H1 (cell line): ENCODE data around the gene MSL1. TPM values are rescaled to one million over a fixed set of nuclear protein-coding genes. Genes with fewer than 3 reads are reported as not detected.

ENCODE experiments used
- ASH2L ChIP-seq: fragments of 200-600, 300-600 bp; sonication (generic); IDR thresholded peaks from one replicate; pipeline ENCODE4 v1.7.1; 2017; ENCODE audit warnings: low read length
- CTBP2 ChIP-seq: IDR thresholded peaks from 2 replicates; pipeline ENCODE4 v1.7.0; 2011; ENCODE audit warnings: borderline replicate concordance, mild to moderate bottlenecking, moderate library complexity, mixed read lengths, low read length; ENCODE audit not compliant: insufficient read depth, insufficient read length
- GABPA ChIP-seq: IDR thresholded peaks from 2 replicates; pipeline ENCODE4 v1.6.1; 2011; ENCODE audit warnings: mild to moderate bottlenecking, low read length, moderate library complexity, borderline replicate concordance; ENCODE audit not compliant: insufficient read depth
- SIRT6 ChIP-seq: IDR thresholded peaks from one replicate; pipeline ENCODE4 v1.7.1; 2012; ENCODE audit warnings: low read length, inconsistent platforms
- TCF12 ChIP-seq: IDR thresholded peaks from 2 replicates; pipeline ENCODE4 v1.6.1; 2011; ENCODE audit warnings: low read depth, mild to moderate bottlenecking, low read length
- polyA plus RNA-seq, 7 experiments: library from polyadenylated mRNA; depleted of rRNA in 3 of 7; stranded (reverse) in 5 of 7; unstranded in 2 of 7; fragments of >200 nt in 5 of 7; fragments of 200-250 nt in 2 of 7; gene quantifications; 1 replicate in 5 of 7; 2 replicates in 1 of 7; 4 replicates in 1 of 7; pipeline versions ENCODE4 v1.2.1 to v1.2.3, GENCODE V29; 2011 to 2013; ENCODE audit warnings: missing spikeins in 2 of 7, mixed read lengths in 2 of 7
- total RNA-seq: library from RNA; stranded (reverse); fragmentation: NEBNext Ultra II Directional; extraction: Animal tissue kit (Norgen Biotek cat#: 25700); gene quantifications from 2 replicates; pipeline ENCODE4 v1.2.1, GENCODE V29; 2021
- TF ChIP-seq, protein P1 (sequence below): fragments of 300-600 bp; sonication (generic); IDR thresholded peaks from 2 replicates; pipeline ENCODE4 v1.7.1; 2012; ENCODE audit warnings: low read length, moderate library complexity, mild to moderate bottlenecking, inconsistent platforms; ENCODE audit not compliant: insufficient replicate concordance

MSL1 gene
- total and polyA plus RNA-seq, 2 of the 8 experiments (the other 6 are each of a cell fraction or from before 2014, with no cell fraction given), result 24.1 to 66.5 TPM

DNA sequence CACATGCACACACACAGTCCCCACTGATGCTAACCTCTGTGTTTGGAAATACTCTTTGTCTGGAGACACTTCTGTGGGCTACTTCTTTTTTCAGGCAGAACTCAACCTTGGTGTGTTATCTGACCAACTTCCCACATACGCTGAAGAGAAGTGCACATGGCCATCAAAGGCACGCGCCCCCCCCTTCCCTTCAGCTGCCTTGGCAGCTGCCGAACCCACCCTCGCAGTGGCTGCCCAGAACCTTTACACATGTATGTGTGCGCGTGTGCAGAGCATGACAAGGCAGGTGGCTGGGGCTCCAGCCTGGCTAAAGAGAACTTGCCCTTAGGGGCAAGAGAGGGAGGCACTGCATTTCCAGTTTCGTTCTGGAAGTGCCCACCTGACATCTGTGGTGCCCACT, 59.4 kb downstream of the MSL1 start (continued):
- TF ChIP-seq, protein P1, sequence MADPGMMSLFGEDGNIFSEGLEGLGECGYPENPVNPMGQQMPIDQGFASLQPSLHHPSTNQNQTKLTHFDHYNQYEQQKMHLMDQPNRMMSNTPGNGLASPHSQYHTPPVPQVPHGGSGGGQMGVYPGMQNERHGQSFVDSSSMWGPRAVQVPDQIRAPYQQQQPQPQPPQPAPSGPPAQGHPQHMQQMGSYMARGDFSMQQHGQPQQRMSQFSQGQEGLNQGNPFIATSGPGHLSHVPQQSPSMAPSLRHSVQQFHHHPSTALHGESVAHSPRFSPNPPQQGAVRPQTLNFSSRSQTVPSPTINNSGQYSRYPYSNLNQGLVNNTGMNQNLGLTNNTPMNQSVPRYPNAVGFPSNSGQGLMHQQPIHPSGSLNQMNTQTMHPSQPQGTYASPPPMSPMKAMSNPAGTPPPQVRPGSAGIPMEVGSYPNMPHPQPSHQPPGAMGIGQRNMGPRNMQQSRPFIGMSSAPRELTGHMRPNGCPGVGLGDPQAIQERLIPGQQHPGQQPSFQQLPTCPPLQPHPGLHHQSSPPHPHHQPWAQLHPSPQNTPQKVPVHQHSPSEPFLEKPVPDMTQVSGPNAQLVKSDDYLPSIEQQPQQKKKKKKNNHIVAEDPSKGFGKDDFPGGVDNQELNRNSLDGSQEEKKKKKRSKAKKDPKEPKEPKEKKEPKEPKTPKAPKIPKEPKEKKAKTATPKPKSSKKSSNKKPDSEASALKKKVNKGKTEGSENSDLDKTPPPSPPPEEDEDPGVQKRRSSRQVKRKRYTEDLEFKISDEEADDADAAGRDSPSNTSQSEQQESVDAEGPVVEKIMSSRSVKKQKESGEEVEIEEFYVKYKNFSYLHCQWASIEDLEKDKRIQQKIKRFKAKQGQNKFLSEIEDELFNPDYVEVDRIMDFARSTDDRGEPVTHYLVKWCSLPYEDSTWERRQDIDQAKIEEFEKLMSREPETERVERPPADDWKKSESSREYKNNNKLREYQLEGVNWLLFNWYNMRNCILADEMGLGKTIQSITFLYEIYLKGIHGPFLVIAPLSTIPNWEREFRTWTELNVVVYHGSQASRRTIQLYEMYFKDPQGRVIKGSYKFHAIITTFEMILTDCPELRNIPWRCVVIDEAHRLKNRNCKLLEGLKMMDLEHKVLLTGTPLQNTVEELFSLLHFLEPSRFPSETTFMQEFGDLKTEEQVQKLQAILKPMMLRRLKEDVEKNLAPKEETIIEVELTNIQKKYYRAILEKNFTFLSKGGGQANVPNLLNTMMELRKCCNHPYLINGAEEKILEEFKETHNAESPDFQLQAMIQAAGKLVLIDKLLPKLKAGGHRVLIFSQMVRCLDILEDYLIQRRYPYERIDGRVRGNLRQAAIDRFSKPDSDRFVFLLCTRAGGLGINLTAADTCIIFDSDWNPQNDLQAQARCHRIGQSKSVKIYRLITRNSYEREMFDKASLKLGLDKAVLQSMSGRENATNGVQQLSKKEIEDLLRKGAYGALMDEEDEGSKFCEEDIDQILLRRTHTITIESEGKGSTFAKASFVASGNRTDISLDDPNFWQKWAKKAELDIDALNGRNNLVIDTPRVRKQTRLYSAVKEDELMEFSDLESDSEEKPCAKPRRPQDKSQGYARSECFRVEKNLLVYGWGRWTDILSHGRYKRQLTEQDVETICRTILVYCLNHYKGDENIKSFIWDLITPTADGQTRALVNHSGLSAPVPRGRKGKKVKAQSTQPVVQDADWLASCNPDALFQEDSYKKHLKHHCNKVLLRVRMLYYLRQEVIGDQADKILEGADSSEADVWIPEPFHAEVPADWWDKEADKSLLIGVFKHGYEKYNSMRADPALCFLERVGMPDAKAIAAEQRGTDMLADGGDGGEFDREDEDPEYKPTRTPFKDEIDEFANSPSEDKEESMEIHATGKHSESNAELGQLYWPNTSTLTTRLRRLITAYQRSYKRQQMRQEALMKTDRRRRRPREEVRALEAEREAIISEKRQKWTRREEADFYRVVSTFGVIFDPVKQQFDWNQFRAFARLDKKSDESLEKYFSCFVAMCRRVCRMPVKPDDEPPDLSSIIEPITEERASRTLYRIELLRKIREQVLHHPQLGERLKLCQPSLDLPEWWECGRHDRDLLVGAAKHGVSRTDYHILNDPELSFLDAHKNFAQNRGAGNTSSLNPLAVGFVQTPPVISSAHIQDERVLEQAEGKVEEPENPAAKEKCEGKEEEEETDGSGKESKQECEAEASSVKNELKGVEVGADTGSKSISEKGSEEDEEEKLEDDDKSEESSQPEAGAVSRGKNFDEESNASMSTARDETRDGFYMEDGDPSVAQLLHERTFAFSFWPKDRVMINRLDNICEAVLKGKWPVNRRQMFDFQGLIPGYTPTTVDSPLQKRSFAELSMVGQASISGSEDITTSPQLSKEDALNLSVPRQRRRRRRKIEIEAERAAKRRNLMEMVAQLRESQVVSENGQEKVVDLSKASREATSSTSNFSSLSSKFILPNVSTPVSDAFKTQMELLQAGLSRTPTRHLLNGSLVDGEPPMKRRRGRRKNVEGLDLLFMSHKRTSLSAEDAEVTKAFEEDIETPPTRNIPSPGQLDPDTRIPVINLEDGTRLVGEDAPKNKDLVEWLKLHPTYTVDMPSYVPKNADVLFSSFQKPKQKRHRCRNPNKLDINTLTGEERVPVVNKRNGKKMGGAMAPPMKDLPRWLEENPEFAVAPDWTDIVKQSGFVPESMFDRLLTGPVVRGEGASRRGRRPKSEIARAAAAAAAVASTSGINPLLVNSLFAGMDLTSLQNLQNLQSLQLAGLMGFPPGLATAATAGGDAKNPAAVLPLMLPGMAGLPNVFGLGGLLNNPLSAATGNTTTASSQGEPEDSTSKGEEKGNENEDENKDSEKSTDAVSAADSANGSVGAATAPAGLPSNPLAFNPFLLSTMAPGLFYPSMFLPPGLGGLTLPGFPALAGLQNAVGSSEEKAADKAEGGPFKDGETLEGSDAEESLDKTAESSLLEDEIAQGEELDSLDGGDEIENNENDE, result no peak
- TF ChIP-seq ASH2L (no peak), CTBP2 (no peak), SIRT6 (no peak), GABPA (no peak), TCF12 (no peak)
